Activated CD8-positive, alpha-beta T cell treated with anti-CD3 and anti-CD28 coated beads for 36 hours (primary cell): ENCODE measurements around the gene ZCCHC24. TPM values are rescaled to one million over a fixed set of nuclear protein-coding genes. Genes with fewer than 3 reads are reported as not detected.

Source experiments
- ATAC-seq: fragments of 200-7000 bp; cut with Tn5 transposase; one replicate; pipeline ENCODE4 v1.10.0; 2021; ENCODE audit warnings: mild to moderate bottlenecking, moderate library complexity
- CTCF ChIA-PET: fragments of 350-600 bp; sonication (Branson Sonifier 250); formaldehyde crosslinking; loops from one replicate; lab custom pipeline; 2021; ENCODE audit warnings: antibody characterized with exemption; lab: Charles Lee
- POLR2A ChIA-PET: fragments of 350-600 bp; sonication (Branson Sonifier 250); formaldehyde crosslinking; loops from one replicate; lab custom pipeline; 2021; ENCODE audit warnings: antibody characterized with exemption; lab: Charles Lee
- DNase-seq: peaks from one replicate; pipeline ENCODE4 v3.0.0-alpha.2; 2020
- H3K27ac Mint-ChIP-seq: one replicate; pipeline ENCODE4 v1.8.0; 2021; ENCODE audit warnings: mild to moderate bottlenecking, mixed read lengths
- H3K27me3 Mint-ChIP-seq: one replicate; pipeline ENCODE4 v1.8.0; 2021; ENCODE audit warnings: mixed read lengths
- H3K36me3 Mint-ChIP-seq: one replicate; pipeline ENCODE4 v1.8.0; 2021; ENCODE audit warnings: low read depth, mixed read lengths
- H3K4me1 Mint-ChIP-seq: one replicate; pipeline ENCODE4 v1.8.0; 2021; ENCODE audit warnings: low read depth, mixed read lengths
- H3K4me3 Mint-ChIP-seq: one replicate; pipeline ENCODE4 v1.8.0; 2021; ENCODE audit warnings: mild to moderate bottlenecking, moderate library complexity, mixed read lengths
- H3K9me3 Mint-ChIP-seq: one replicate; pipeline ENCODE4 v1.8.0; 2021; ENCODE audit warnings: mixed read lengths
- CTCF ChIP-seq: fragments of 200-600 bp; IDR thresholded peaks from one replicate; pipeline ENCODE4 v1.8.0; 2022; ENCODE audit warnings: antibody characterized with exemption, mild to moderate bottlenecking
- intact Hi-C: fragments of 100-400 bp; cut with micrococcal nuclease; formaldehyde crosslinking; loops from one replicate; pipeline ENCODE4 v1.10.0; 2022
- total RNA-seq, 2 experiments: library from RNA; stranded (reverse); gene quantifications; one replicate each; pipeline ENCODE4 v1.2.3, GENCODE V29; 2021

The ZCCHC24 gene
- total RNA-seq, 2 experiments from 2014 or later: 1.0 to 1.7 TPM

- Mint-ChIP-seq H3K27me3 (no peaks in the 10 kb centered on the region), H3K9me3 (no peaks in the 10 kb centered on the region), H3K27ac (no peak overlapping the region), H3K36me3 (no peaks in the 10 kb centered on the region), H3K4me3 (no peak overlapping the region), H3K4me1 (no peaks in the 10 kb centered on the region)
- CTCF ChIA-PET: no interaction called here
- intact Hi-C loops: no loop called here
- TF ChIP-seq CTCF: no peak
- ATAC-seq (no peak), DNase-seq (no peak)
- POLR2A ChIA-PET: no interaction called here
These were observed 27.1 kb downstream of the ZCCHC24 start for GRCh38 chr10:79418274-79418673.

- no peak for TF ChIP-seq CTCF
- peaks cover 5% of the 10 kb centered on the region for H3K4me1 Mint-ChIP-seq
- H3K9me3 Mint-ChIP-seq: no peaks in the 10 kb centered on the region
- no peak overlapping the region for H3K27ac Mint-ChIP-seq
- CTCF ChIA-PET: no interaction called here
- H3K36me3 Mint-ChIP-seq: no peaks in the 10 kb centered on the region
- no peak overlapping the region for H3K4me3 Mint-ChIP-seq
- no peak for DNase-seq
- POLR2A ChIA-PET: no interaction called here
- intact Hi-C loops: no loop called here
- no peak for ATAC-seq
- H3K27me3 Mint-ChIP-seq: no peaks in the 10 kb centered on the region
These were observed 27.7 kb downstream of the ZCCHC24 start for GRCh38 chr10:79417731-79418130.

GRCh38 chr10:79417266-79417665, 28.2 kb downstream of the ZCCHC24 start:
- POLR2A ChIA-PET: no interaction called here
- Mint-ChIP-seq H3K9me3 (no peaks in the 10 kb centered on the region), H3K36me3 (no peaks in the 10 kb centered on the region), H3K4me3 (no peak overlapping the region), H3K4me1 (peaks cover 5% of the 10 kb centered on the region), H3K27ac (no peak overlapping the region), H3K27me3 (no peaks in the 10 kb centered on the region)
- no peak for TF ChIP-seq CTCF
- no peak for DNase-seq
- intact Hi-C loops: no loop called here
- ATAC-seq: no peak
- CTCF ChIA-PET: no interaction called here

GRCh38 chr10:79416578-79417255, 28.7 kb downstream of the ZCCHC24 start:
- DNase-seq: no peak
- H3K27ac Mint-ChIP-seq: no peak overlapping the region
- ChIA-PET CTCF (interaction anchor here (1.8 kb wide), 1 partner anchor 51 kb away, joined by 5 read pairs; no protein-coding TSS in a partner anchor), POLR2A (no interaction called here)
- no peak for TF ChIP-seq CTCF
- peaks cover 5% of the 10 kb centered on the region for H3K4me1 Mint-ChIP-seq
- no peaks in the 10 kb centered on the region for H3K27me3 Mint-ChIP-seq
- H3K4me3 Mint-ChIP-seq: no peak overlapping the region
- ATAC-seq: no peak
- no peaks in the 10 kb centered on the region for H3K36me3 Mint-ChIP-seq
- H3K9me3 Mint-ChIP-seq: no peaks in the 10 kb centered on the region
- intact Hi-C loops: no loop called here

GRCh38 chr10:79415736-79416577, 29.5 kb downstream of the ZCCHC24 start:
- CTCF ChIA-PET: interaction anchor here (1.8 kb wide), 1 partner anchor 52 kb away, joined by 5 read pairs; no protein-coding TSS in a partner anchor
- H3K27ac Mint-ChIP-seq: no peak overlapping the region
- H3K4me3 Mint-ChIP-seq: no peak overlapping the region
- TF ChIP-seq CTCF: no peak
- ATAC-seq: no peak
- H3K27me3 Mint-ChIP-seq: no peaks in the 10 kb centered on the region
- DNase-seq: no peak
- intact Hi-C loops: no loop called here
- H3K36me3 Mint-ChIP-seq: no peaks in the 10 kb centered on the region
- POLR2A ChIA-PET: no interaction called here
- no peaks in the 10 kb centered on the region for H3K9me3 Mint-ChIP-seq
- peaks cover 5% of the 10 kb centered on the region for H3K4me1 Mint-ChIP-seq
